HTR-8/SVneo (cell line): ENCODE data around the gene LRRC51.

Experiments used
- DNase-seq: peaks from one replicate; pipeline ENCODE4 v3.0.0; 2011; ENCODE audit warnings: low spot score, mixed read lengths; ENCODE audit not compliant: insufficient read length
- FAIRE-seq: peaks from 2 replicates; lab custom pipeline; 2011; peaks lifted over from hg19 to GRCh38; lab: Jason Lieb, UNC

LRRC51 gene

GRCh38 chr11:72080326-72081183 lies at the start of gene LRRC51, which contains the start of gene NUMA1:
LRRC51 (plus strand) TSS chr11:72080850; CDS start chr11:72089084, 8,234 bp downstream.
NUMA1 (minus strand) TSS chr11:72080542; CDS start chr11:72035943, 44,599 bp downstream.
- FAIRE-seq (peak; percentile 97), DNase-seq (peak; percentile 99)

- FAIRE-seq (no peak), DNase-seq (no peak)
Measured at GRCh38 chr11:72036687-72037086, 44.0 kb upstream of the LRRC51 start.

- DNase-seq (no peak), FAIRE-seq (no peak)
Measured at GRCh38 chr11:72037554-72038311, 42.9 kb upstream of the LRRC51 start.

DNA sequence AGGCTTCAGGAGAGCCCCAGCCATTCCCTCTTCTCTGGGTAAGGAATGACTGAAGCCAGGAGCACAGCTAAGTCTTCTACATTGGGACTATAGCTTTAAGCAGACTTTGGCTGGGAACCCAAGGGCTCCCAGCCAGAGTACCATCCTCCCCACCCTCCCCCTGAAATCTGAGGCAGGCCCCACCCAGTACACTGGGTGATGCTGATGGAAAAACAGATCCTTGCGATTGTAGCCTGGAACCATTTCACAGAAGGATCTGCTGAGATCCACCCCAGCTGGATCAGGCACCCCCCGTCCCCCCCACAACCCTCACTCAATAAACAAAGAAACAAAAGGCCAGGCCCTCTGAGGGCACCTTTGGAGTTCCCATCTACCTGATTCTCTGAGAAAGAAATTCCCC lies 42.2 kb upstream of the LRRC51 start:
- FAIRE-seq (no peak), DNase-seq (no peak)

DNA sequence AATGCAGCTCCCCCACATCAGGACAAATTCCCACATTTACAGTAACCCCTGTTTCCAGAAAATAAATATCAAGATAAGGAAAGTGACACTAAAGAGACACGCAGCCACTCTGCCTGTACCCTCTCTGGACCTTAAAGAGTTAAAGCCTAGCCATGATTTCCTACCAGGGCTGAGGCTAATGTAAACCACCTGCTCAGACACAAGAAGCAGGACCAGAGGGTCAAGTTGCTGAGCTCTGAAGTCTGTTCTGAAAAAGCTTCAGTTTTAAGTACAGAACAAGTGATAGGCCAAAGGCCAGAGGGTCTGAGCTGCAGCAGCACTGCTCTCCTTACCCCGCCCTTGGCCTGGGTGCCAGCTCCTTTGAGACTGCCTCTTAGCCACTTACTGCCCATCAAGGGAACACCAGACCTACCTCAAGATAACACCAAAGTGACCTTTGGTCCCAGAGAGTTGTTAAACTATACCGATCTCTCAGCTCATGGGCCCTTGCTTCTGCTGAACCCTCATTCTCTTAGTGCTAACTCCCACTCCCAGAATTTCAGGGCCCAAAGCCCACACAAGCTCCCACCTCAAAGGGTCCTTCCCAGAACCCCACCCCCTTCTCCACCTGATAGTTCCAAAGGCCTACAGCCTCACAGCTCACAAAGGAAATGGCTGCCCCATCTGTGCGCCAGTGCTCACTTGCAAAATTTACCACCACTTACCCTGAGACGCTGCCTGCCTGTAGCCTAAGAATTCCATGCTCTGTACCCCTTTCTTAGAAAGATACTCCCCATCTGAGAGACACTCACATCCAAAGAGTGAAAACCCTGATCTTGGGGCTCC lies 41.4 kb upstream of the LRRC51 start:
- DNase-seq (no peak), FAIRE-seq (no peak)

GRCh38 chr11:72039856-72040401 lies 40.7 kb upstream of the LRRC51 start:
- FAIRE-seq: no peak
- no peak for DNase-seq

GRCh38 chr11:72040491-72041363 lies 39.9 kb upstream of the LRRC51 start:
- FAIRE-seq (peak; percentile 44), DNase-seq (peak; percentile 91)

- DNase-seq: peak; percentile 49
- FAIRE-seq: no peak
Measured at GRCh38 chr11:72041364-72042063, 39.1 kb upstream of the LRRC51 start.

DNA sequence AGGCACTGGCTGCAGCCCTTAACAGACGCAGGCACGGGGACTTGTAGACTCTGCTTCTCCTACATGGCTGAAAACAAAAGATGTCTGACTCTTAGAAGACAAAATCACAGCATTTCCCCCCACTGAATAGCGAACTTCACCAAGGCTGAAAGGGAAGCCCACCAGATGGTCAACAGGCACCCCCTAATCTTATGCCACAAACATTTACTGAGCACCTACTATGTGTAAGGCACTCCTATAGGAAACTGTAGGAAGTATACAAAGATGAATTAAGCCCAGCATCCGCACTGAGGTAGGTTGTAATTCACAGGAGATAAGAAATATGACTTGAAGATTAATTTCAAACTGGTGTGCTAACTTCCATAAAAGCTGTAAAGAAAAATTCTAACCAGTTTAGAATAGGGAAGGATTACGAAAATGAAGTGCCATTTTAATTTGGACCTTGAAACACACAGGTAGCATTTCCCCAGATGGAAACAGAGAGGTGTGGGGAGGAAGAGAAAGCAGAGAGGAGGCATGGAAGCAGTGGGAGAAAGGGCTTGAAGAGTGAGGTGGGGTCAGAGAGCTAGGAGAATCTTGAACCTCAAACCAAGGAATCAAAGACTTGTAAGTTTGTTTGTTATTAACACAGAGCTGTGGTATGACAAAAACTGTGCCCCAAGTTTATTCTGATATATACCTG lies 38.4 kb upstream of the LRRC51 start:
- no peak for FAIRE-seq
- DNase-seq: no peak

GRCh38 chr11:72045849-72046248 lies 34.8 kb upstream of the LRRC51 start:
- no peak for DNase-seq
- FAIRE-seq: no peak

- FAIRE-seq: no peak
- DNase-seq: no peak
Measured at GRCh38 chr11:72048766-72049460, 31.7 kb upstream of the LRRC51 start.

DNA sequence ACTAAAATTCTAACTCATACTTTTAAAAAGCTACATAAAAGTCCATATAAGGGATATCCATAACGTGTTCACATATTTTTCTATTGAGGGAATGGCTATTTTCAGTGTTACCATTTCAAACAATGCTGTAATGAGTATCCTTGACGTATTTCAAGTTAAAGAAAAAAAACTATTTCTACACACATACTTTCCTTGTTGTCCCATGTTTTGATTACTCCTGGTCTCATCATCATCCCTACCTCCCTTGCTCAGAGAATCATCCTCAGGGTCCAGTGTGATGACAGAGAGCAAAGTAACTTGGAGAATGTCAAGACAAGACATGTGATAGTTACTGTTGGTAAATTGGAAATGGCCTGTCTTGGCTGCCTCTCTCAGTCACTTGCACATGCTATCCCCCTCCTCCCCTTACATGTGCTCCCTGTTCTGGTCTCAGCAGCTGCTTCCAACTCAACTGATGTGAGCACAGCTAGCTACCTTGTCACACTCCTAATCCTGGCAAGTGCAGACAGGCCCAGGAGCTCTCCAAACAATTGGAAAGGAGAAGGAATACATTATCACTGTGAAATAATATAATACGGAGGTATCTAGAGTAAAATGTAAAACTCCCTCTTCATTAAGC lies 22.1 kb upstream of the LRRC51 start:
- DNase-seq: no peak
- no peak for FAIRE-seq

DNA sequence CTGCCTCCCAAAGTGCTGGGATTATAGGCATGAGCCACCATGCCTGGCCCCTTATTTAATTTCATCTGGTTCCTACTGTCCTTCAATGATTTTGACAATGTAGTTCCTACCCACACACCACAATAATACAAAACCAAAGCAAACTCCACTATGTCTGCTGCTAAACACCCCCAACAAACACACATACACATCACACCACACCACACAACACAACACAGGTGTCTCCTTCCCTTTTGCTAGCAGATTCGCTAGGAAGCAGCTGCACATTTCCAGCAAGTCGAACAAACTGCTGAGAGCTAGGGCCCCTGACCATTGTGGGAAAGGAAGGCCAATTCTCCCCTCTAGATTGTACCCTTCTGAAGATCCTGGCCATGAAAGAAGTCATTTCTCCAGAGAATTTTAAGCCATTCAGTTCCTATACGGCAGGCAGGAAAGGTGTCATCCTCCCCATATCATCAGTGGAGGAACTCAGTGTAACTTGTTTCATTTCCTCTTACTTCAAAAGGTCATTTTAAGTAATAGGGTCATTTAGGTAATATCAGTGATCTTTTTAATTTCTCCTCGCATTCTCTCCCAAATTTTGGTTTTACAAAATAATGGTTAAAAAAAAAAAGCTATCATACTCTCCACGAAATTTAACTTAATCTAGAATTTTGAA lies 18.8 kb upstream of the LRRC51 start:
- no peak for DNase-seq
- FAIRE-seq: no peak

DNA sequence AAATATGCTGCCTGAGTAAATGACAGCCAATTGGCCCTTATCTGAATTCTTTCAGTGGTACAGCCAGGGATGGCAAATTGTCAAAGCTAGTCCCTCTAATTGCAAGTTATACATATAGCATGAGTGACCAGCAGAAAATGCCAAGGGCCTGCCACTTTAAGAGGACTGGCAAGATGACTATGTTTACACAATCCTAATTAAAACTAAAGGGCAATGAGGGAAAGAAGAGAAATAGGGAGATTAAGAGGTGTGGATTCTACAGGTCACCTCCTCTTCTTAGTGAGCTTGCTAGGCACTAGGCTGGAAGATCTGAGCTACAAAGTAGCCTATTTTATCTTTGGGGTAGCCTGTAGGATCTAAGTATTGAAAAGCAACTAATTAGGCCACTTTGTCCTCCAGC lies 13.8 kb upstream of the LRRC51 start:
- FAIRE-seq (no peak), DNase-seq (no peak)

DNA sequence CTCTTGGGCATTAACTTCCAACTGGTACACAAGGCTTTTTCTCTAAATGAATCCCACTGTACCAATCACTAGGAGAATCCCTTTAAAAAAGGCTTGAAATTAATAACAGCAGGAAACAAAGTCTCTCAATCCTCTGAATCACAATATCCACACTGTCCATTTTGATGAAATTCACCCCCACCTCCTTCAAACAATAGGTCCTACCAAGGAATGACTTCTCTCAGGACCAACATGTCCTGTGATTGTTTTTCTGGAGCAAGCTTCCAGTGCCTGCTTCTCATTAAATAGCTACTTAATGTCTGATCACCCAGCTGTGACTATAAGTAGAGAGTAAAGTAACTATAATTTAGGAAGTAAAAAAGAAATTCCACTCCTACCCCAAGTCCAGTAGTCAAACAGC lies 13.4 kb upstream of the LRRC51 start:
- DNase-seq (no peak), FAIRE-seq (no peak)

GRCh38 chr11:72067676-72068075 lies 13.0 kb upstream of the LRRC51 start:
- DNase-seq (no peak), FAIRE-seq (no peak)

GRCh38 chr11:72069200-72069599 lies 11.4 kb upstream of the LRRC51 start:
- FAIRE-seq: no peak
- DNase-seq: no peak
